IPS DF 19.7 (cell line): ENCODE results near the gene CIITA.

Source experiments
- DNase-seq: peaks from one replicate; pipeline ENCODE4 v3.0.0-alpha.2; 2013; ENCODE audit warnings: low read depth, low spot score

CIITA gene

DNA sequence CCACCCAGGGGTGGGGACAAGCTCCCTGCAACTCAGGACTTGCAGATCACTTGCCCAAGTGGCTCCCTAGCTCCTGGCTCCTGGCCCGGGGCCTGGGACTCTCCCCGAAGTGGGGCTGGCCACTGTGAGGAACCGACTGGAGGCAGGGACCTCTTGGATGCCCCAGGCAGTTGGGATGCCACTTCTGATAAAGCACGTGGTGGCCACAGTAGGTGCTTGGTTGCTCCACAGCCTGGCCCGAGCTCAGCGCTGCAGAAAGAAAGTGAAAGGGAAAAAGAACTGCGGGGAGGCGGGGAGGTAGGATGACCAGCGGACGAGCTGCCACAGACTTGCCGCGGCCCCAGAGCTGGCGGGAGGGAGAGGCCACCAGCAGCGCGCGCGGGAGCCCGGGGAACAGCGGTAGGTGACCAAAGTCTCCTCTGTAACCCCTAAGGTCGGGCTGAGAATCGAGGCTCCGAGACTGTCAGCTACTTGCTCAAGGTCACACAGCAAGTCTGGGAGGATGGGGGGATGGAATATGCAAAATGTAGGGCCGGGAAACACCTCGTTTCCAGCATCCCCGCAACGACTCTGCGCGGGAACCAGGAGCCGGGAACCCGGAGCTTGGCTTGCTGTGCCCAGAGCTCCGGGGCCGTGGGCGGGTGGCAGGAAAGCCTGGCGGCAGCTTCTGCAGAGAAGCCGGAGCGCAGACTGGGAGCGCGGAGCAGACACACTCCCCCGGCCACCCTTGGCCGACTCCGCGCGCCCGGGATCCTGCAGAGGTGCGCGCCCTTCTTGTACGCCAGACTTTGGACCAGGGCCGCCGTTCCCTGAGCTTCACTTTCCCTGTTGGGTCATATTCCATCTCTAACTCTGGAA is 1.9 kb downstream of the CIITA start:
- no peak for DNase-seq

DNA sequence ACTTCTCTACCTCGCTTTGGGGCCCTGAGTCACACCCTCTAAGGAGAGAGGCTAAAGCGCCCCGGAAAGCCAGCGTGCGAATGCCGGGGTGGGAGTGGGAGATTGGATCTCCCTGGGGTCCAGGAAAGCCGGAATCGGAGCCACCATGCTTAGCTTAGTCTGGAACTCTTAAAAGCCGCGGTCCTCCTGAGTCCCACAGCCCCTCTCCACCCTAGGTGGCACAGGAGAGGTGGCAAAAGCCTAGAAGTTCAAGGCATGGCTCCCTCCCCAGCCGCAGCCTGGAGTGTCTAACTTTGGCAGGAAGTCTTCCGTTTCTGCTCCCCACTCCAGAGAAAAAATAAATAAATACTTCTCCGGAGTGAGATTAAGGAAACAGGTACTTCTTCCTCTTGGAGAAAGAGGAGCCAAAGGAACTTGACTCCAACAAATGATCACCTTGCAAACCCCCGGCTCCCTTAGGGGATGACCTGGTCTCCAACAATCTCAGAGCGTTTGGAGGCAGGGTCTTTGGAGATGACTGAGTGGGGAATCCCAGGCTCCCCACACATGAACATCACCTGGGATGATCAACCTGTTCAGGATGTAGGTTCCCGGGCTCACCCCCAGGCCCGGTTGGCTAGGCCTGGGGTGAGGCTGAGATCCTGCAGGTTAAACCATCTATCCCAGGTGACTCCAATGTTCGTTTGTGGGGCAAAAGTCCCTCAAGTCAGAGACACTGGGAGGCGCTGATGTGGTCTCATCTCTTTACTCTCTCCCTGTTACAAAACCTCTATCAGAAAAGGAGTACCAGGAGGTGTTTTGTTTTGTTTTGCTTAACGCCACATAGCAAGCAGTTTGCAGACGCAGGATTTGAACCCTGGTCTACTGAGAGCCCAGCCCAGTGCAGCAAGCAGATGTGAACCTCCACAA is 2.9 kb downstream of the CIITA start:
- DNase-seq = no peak

DNA sequence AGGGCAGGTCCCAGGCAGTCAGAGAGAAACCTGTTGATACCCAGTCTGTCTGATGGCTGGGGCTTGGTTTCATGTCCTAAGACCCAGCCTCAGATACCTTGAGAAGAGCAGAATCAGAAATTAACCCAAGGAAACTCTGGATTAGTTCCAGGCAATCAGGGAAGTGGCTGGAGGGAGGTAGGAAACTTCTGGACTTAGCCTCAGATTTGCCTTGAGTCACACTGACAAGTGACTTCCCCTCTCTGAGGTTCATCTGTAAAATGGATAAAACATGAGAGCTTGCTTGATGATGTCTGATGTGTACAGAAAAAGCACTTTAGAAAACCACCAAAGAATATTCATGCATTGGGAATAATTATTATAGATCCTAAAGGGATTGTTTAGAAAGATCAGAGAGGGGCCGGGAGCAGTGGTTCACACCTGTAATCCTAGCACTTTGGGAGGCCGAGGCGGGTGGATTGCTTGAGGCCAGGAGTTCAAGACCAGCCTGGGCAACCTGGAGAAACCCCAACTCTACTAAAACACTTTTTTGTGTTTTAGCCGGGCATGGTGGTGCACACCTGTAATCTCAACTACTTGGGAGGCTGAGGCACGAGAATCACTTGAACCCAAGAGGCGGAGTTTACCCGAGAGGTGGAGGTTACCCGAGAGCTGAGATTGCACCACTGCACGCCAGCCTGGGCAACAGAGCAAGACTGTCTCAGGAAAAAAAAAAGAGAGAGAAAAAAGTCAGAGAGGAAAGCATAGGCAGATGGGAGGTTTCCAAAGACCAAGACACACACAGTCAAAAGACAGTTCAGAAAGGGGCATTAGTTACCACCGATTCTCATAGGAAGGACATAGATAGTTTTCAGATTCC is 3.8 kb downstream of the CIITA start:
- DNase-seq = no peak

DNA sequence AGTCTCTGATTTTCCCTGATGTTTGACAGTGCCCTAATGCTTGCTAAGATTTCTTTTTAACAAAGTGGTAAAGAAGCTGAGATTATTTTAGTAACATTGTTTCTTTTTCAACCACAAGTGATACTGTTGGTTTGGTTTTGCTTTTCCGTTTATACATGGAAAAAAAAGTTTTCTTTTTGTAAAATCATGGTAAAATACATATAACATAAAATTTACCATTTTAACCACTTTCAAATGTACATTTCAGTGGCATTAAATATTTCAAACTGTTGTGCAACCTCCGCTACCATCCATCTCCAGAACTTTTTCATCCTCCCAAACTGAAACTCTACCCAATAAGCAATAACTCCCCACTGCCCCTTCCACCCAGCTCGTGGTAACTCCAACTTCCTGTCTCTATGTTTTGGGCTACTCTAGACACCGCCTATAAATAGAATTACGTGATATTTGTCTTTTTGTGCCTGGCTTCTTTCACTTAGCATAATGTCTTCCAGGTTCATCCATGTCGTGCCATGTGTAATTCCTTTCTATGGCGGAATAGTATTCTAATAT is 4.6 kb downstream of the CIITA start:
- no peak for DNase-seq

DNA sequence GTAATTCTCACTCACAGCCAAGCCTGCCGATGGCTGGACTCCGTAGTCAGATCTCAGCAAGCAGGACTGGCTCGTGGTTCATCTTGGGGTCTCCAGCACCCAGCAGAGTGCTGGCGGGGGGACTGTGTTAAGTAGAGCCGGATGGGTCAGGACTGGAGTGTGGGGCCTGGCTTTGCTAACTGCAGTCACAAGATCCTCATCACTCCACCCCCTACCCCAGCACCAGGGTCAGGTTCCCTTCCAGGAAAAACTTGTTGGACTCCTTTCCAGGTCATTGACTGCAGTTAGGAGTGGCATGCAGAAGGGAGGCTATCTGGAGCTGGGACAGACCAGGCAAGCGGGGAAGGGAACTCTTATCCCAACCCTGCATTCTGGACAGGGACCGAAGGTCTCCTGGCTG is 6.0 kb downstream of the CIITA start:
- no peak for DNase-seq

DNA sequence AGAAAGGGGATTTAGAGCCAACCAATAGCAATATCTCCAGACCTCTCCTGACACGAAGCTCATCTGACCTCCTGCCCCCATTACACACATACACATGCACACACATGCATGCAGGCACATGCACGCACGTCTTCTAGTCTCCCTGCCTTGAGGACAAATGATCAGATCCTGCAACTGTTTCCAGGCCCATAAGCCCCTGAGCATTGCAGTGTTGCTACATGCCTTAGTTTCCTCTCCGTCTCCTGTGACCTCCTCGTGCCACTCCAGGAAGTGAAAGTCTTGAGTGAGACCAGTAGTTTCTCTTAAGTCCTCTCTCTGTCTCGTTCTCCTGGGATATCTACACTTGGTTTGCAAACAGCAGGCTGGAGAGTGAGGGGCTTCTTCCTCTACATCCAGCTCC is 8.2 kb downstream of the CIITA start:
- no peak for DNase-seq

DNA sequence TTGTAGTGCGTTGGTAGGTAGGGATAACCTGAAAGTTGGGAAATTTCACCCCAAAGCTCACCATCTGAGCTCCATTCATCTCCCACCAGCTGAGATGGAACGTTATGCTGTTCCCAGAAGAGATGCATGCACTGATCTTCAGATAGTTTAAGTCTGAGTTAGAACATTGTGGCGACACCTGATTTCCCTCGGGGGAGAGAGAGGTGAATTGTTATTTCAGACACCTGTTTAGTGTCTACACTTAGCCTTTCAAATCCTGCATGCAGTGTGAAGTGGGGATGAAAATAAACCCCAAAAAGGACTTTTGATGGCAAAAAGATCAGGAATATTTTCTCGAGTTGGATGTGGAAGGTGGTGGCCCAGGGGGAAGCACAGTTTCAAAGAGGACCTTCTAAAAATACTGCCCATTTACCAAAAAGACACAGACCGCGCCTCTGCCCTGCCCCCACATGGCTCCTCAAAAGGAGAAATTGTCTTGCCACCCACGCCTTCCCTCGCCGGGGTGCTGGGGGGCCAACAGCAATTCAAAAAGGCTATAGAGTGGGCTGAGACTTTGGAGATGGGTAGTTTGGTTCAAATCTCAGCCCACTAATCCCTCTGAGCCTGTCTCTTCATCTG is 11.4 kb downstream of the CIITA start:
- no peak for DNase-seq

DNA sequence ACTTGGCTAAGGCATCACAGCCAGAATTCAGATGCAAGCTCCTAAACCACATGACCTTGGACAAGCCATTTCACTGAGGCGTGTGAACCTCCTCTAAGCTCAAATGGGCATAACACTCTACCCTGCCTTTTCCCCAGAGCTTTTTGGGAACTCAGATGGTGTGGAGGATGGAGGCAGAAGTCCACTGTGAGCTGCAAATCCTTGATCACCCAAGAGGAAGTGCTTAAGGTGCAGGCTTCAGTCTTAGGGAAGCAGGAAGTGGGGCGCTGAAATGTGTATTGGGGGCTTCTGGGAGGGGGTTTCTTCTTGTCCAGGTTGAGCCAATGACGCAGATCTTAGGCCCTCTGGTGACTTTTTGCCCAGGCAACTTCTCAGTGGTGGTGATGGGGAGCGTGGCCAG is 12.9 kb downstream of the CIITA start:
- no peak for DNase-seq

DNA sequence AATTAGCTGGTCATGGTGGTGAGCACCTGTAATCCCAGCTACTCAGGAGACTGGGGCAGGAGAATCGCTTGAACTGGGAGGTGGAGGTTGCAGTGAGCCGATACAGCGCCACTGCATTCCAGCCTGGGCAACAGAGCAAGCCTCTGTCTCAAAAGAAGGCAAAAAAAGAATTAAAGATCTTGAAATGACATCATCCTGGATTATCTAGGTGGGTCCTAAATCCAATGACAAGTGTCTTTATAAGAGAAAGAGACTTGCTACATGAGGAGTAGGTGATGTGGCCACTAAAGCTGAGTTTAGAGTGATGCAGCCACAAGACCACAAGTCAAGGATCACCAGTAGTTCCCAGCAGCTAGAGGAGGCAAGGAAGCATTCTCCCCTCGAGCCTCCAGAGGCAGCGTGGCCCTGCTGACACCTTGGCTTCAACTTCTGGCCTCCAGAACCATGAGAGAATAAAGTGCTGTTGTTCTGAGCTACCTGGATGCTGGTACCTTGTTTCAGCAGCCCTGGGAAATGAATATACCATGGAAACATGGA is 15.8 kb downstream of the CIITA start:
- DNase-seq = no peak

DNA sequence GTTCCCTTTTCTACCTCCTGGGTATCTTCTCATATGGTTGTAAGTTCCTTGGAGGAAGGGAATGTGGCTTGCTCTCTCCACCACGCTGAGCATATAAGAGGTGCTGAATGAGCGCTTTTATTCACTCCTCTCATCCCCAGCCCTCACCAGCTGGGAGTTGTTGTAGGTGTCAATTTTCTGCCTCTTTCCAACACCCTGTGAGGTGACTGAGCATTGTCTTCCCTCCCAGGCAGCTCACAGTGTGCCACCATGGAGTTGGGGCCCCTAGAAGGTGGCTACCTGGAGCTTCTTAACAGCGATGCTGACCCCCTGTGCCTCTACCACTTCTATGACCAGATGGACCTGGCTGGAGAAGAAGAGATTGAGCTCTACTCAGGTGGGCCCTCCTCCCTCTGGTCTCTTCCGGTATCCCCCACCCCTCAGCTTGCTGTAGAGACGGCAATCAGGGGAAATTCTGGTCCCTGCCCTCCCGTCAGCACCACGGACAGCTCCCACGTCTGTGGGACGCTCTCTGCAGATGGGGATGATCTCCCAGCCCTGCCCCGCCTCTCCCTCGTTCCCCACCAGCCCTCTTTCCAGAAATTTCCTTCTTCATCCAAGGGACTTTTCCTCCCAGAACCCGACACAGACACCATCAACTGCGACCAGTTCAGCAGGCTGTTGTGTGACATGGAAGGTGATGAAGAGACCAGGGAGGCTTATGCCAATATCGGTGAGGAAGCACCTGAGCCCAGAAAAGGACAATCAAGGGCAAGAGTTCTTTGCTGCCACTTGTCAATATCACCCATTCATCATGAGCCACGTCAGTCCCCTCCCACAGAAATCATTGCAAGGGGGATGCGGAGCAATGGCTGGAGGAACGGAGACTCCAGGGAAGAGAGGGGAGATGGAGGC is 18.3 kb downstream of the CIITA start:
- DNase-seq = peak; percentile 40

DNA sequence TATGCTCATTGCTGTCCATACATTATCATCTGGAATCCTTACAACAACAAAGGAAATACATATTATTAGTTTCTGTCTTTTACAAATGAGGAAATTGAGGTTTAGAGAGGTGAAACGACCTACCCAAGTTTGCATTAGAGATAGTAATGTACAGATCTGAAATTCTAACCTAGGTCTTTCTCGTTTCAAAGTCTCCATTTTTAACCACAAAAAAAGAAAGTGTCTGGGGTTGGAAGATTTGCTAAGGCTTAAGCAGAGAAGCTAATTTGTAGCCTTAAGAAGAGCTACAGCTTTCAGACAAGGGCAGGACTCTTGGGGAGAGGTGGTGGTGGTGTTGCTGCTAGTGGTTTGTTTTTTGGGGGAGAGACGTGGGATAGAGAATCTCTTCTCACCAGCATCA is 19.2 kb downstream of the CIITA start:
- DNase-seq = no peak

DNA sequence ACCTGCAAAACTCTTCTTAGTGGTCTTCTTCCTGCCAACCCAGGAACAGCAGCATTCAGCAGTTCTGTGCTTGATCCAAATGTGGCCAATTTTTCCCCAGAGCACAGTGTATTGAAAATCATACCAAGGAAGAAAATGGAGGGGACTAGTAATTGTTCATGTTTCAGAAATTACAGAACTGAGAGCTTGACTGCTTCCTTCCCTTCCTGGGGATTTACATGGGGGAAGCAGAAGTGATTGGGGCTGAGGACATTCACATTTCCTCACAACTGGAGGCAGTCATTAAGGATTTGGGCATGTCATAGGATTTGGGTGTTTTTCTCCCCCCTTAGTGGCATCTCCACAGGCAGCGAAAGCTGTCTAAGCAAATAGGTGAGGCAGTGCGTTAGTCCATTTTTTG is 19.7 kb downstream of the CIITA start:
- DNase-seq = no peak

DNA sequence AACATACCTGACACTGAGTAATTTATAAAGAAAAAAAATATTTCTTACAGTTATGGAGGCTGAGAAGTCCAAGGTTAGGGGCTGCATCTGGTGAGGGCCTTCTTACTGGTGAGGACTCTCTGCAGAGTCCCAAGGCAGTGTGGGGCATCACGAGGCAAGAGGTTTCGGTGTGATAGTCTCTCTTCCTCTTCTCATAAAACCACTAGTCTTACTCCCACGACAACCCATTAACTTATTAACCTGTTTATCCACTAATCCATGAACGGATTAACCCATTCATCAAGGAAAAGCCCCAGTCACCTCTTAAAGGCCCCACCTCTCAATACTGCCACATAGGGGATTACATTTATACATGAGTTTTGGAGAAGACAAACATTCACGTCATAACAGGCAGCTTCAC is 20.1 kb downstream of the CIITA start:
- DNase-seq = no peak

DNA sequence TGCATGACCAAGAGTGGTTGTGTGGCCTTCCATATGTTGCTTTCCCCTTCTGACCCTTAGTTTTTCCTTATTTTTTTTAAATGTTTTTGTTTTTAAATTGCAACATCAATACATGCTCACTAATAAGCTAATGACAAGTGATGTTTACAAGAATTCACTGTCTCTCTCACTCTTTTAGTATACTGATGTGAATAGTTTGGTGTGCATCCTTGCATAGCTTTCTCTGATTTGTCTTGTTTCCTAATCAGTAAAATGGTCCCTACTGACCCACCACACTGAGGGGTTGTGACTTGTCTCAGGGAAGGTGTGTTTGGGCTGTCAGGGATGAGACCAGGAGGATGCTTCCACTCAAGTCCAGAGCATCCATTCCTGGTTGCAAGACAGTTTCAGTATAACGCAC is 26.0 kb downstream of the CIITA start:
- DNase-seq = no peak

DNA sequence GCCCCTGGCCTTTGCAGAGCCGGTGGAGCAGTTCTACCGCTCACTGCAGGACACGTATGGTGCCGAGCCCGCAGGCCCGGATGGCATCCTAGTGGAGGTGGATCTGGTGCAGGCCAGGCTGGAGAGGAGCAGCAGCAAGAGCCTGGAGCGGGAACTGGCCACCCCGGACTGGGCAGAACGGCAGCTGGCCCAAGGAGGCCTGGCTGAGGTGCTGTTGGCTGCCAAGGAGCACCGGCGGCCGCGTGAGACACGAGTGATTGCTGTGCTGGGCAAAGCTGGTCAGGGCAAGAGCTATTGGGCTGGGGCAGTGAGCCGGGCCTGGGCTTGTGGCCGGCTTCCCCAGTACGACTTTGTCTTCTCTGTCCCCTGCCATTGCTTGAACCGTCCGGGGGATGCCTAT is 29.5 kb downstream of the CIITA start:
- DNase-seq = no peak

DNA sequence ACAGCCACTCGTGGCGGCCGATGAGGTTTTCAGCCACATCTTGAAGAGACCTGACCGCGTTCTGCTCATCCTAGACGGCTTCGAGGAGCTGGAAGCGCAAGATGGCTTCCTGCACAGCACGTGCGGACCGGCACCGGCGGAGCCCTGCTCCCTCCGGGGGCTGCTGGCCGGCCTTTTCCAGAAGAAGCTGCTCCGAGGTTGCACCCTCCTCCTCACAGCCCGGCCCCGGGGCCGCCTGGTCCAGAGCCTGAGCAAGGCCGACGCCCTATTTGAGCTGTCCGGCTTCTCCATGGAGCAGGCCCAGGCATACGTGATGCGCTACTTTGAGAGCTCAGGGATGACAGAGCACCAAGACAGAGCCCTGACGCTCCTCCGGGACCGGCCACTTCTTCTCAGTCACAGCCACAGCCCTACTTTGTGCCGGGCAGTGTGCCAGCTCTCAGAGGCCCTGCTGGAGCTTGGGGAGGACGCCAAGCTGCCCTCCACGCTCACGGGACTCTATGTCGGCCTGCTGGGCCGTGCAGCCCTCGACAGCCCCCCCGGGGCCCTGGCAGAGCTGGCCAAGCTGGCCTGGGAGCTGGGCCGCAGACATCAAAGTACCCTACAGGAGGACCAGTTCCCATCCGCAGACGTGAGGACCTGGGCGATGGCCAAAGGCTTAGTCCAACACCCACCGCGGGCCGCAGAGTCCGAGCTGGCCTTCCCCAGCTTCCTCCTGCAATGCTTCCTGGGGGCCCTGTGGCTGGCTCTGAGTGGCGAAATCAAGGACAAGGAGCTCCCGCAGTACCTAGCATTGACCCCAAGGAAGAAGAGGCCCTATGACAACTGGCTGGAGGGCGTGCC is 30.1 kb downstream of the CIITA start:
- DNase-seq = no peak

DNA sequence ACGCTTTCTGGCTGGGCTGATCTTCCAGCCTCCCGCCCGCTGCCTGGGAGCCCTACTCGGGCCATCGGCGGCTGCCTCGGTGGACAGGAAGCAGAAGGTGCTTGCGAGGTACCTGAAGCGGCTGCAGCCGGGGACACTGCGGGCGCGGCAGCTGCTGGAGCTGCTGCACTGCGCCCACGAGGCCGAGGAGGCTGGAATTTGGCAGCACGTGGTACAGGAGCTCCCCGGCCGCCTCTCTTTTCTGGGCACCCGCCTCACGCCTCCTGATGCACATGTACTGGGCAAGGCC is 30.7 kb downstream of the CIITA start:
- DNase-seq = no peak

DNA sequence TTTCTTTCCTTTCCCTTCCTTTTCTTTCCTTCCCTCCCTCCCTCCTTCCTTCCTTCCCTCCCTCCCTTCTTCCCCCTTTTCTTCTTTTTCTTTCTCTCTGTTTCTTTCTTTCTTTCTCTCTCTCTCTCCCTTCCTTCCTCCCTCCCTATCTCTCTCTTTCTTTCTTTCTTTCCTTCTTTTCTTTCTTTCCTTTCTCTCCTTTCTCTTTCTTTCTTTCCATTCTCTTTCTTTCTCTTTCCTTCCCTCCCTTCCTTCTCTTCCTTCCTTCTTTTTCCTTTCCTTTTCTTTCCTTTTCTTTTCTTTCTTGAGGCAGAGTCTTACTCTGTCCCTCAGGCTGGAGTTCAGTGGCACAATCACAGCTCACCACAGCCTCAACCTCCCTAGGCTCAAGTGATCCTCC is 34.3 kb downstream of the CIITA start:
- no peak for DNase-seq

DNA sequence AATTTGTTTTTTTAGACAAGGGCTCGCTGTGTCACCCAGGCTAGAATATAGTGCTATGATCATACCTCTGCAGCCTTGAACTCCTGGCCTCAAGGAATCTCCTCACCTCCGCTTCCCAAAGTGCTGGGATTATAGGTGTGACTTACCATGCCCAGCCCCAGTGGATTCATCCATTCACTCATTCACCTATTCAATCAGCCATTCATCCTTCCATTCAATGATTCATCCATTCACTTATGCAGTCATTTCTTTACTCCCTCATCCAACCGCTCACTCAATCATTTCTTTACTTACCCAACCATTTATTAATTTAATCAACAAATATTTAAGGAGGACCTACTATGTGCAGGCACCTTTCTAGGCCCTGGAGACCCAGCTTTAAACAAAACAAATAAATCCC is 39.5 kb downstream of the CIITA start:
- no peak for DNase-seq
